Frontal cortex (tissue), 4 donors: ENCODE results near the gene NXT1. TPM values are rescaled to one million over a fixed set of nuclear protein-coding genes. Genes with fewer than 3 reads are reported as not detected.
"Not testable (repeated sequence)": the region's sequence is repeated elsewhere in the genome, so short reads cannot be mapped to it uniquely, and the experiment has no call there.

Source experiments
- DNase-seq, 2 donors: peaks; one replicate each; pipeline ENCODE4 v3.0.0; 2012; ENCODE audit warnings: low spot score in 2 of 2
- FAIRE-seq: peaks from 2 replicates; lab custom pipeline; 2012; peaks lifted over from hg19 to GRCh38; lab: Jason Lieb, UNC
- total RNA-seq: library from RNA; depleted of rRNA; stranded (reverse); fragments of >200 nt; gene quantifications from one replicate; pipeline ENCODE4 v1.2.3, GENCODE V29; 2014
- donor health status: control.
- donor health status: control.
- donor health status: control.

NXT1 gene
- total RNA-seq, 1 donor from 2014 or later: 20.4 TPM

DNA sequence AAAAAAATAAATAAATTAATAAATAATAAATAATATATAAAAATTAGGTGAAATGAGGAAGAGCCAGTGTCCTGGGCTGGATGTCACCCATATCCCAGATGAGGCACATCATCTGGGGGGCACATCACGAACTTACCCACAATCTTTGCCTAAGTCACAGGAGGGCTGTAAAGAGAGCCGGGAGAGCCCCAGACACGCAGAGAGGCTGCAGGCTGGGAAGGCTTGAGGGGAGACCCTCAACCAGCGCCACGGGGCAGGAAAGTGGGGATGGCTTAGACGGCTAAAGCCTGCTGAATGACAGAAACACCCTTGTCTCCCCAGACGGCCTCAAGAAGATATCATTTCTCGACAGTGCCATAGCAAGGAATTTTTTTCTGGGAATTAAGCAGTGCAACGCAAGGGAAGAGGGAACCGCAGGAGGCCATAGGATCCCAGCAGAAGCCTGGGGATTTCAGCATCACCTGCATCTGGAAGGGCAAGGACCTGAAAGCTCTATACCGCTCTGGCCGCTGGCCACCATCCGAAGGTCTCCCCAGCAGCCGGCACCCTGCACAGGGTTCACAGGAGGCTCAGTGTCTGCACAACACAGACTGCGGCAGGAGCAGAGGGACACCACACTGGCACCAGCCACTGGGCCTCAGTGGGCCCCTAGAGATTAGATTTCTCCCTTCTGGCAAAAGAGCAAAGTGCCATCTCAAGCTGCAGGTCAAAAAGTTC is 22.8 kb upstream of the NXT1 start:
- FAIRE-seq (no peak), DNase-seq (no peak)

GRCh38 chr20:23331450-23332350 is 18.9 kb upstream of the NXT1 start:
- DNase-seq (no peak), FAIRE-seq (no peak)

DNA sequence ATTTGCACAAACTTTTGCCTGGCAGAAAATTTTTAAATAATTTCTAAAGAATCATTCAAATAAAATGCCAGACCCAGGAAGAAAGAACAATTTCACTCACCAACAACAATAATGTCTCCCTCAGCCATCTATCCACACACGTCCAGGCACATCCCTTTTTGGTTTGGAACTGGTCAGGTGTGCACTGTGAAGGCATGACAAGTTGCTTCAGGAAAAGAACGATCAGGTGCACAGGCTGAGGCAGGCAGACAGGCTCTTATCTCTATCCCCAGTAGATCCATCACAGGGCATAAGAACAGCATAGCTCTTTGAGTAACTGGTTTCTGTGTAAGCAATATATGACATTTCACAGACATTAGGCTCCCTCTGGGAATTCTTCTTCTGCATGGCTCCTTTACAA is 18.1 kb upstream of the NXT1 start:
- DNase-seq: no peak
- FAIRE-seq: no peak

GRCh38 chr20:23334111-23334510 is 16.5 kb upstream of the NXT1 start:
- FAIRE-seq: no peak
- DNase-seq: no peak

DNA sequence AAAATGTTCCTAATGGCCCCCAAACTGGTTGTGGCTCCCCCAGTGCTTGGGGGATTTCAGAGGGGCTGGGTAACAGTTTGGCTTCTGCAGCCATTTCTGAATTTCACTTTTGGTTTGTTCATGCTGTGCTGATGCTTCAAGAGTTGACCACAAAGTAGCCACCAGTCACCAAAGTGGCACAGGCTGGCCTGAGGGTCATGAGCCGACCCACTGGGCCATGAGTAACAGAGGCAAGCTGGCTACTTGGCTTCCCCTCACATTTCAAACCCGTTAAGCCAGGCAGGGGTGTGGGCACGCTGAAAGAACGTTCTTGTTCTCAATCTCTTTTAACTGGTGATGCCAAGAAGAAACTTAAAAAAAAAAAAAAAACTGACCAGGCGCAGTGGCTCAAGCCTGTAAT is 15.1 kb upstream of the NXT1 start:
- no peak for DNase-seq
- no peak for FAIRE-seq

DNA sequence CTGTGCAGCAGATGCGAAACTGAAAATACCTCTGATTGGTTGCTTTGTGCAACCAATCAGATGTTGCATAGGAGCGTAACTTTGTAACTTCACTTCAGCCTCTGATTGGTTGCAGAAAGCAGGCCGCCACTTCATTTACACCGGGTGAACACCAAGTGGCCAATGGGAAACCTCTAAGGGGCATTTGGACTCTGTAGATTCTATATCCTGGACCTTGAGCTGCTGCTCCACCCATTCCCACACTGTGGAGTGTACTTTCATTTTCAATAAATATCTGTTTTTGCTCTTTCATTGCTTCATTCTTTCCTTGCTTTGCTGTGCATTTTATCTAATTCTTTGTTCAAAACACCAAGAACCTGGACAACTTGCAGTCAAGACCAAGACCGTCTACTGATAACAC is 14.1 kb upstream of the NXT1 start:
- FAIRE-seq (no peak), DNase-seq (no peak)

GRCh38 chr20:23337312-23337711 is 13.3 kb upstream of the NXT1 start:
- DNase-seq (no peak), FAIRE-seq (no peak)

GRCh38 chr20:23339986-23340385 is 10.6 kb upstream of the NXT1 start:
- FAIRE-seq (no peak), DNase-seq (no peak)

GRCh38 chr20:23340524-23340923 is 10.1 kb upstream of the NXT1 start:
- FAIRE-seq: no peak

DNA sequence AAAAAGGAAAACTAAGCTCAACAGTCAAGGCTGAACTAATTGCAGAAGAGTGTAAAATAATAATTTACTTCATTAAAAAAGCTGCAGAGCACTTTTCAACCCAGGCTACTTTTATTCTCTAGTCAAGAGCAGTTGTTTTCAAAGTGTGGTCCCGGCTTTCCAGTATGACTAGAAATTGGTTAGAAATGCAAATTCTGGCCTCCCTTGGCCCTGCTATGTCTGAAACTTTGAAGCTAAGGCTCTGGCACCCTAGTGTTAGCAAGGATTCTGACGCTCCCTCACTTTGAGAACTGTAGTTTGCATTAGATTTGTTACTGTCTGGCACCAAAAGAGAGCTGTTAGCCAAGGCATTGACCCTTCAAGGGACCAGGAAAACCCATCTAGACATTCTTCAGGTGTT is 9.5 kb upstream of the NXT1 start:
- DNase-seq (no peak), FAIRE-seq (no peak)

More at GRCh38 chr20:23340524-23340923, 10.1 kb upstream of the NXT1 start:
- peak in 1 of 2 donors; percentile 80 for DNase-seq

- DNase-seq (no peak), FAIRE-seq (no peak)
Observed at GRCh38 chr20:23343590-23343989, 7.0 kb upstream of the NXT1 start.

DNA sequence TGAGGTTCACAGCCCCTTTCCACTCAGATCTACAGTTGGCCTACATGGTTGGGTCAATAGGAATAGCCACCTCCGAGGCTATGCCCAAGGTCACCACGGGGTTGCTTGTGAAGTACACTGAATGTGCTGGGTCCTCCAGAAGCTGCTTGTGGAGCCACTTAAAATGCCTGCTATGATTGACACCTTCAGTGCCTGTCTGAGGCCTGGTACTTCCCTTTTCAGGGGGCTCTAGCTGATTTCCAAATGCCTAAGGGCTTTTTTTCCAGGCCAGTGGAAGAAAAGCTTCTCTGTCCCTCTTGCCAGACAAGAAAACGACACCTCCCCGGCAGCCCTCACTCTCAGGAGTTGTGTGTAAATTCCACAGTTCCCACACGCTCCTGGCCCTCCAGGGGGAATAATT is 6.3 kb upstream of the NXT1 start:
- DNase-seq (no peak), FAIRE-seq (no peak)

- DNase-seq: no peak
- no peak for FAIRE-seq
Observed at GRCh38 chr20:23346002-23346401, 4.6 kb upstream of the NXT1 start.

DNA sequence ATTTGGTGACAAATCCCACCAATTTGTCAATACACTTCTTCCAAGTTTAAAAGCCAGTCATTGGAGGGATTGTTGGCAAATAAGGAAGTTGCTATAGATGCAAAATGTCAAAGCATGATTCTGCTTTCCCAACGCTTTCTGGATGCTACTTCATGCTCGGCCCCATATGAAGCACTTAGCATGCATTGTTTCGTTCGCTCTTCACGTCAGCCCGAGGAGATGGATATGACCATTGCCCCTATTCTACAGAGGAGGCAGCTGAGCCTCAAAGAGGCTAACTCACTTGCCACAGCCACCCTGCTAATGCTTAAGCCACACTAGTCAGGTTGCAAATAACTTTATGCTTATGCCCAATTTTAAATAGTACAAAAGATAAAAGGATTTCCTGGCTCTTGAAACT is 2.8 kb upstream of the NXT1 start:
- FAIRE-seq: no peak

DNA sequence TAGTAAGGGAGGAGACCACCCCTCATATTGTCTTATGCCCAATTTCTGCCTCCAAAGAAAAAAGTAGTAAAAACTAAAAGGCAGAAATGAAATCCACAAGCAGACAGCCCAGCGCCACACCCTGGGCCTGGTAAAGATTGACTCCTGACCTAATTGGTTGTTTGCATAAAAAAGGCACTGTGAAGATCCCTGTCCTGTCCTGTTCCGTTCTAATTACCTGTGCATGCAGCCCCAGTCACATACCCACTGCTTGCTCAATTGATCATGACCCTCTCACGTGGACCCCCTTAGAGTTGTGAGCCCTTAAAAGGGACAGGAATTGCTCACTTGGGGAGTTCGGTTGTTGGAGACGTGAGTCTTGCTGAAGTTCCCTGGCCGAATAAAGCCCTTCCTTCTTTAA is 2.1 kb upstream of the NXT1 start:
- not testable (repeated sequence) for FAIRE-seq, DNase-seq

More for the DNA sequence above, 2.8 kb upstream of the NXT1 start:
- DNase-seq: no peak

- FAIRE-seq (no peak), DNase-seq (peak in 1 of 2 donors; percentile 74)
Observed at GRCh38 chr20:23349338-23350195, 1.0 kb upstream of the NXT1 start.

- DNase-seq (peak in 1 of 2 donors; percentile 31), FAIRE-seq (no peak)
Observed at GRCh38 chr20:23350904-23351838, 580 bp downstream of the NXT1 start.

- DNase-seq (no peak), FAIRE-seq (no peak)
Observed at GRCh38 chr20:23356203-23356602, 5.6 kb downstream of the NXT1 start.
